K562 (cell line): ENCODE results near the gene ACADSB. TPM values are rescaled to one million over a fixed set of nuclear protein-coding genes. Genes with fewer than 3 reads are reported as not detected.

Experiments used
- ATAC-seq: fragments of 200-7000 bp; cut with Tn5 transposase; 3 replicates; pipeline ENCODE4 v1.9.1; 2020; ENCODE audit warnings: moderate library complexity
- BruUV-seq: library from RNA; stranded (reverse); fragments of 400-500 nt; replicated peaks from 2 replicates; lab custom pipeline; 2021; lab: Mats Ljungman, UMichigan
- CTCF ChIA-PET: fragments of 300-600 bp; formaldehyde crosslinking; extraction: SDS; loops from one replicate; lab custom pipeline; 2021; ENCODE audit warnings: low intra/inter-chr PET ratio; lab: Yijun Ruan, JAX
- POLR2A ChIA-PET: fragments of 300-600, 350-650 bp; sonication (Branson Sonifier 250); formaldehyde crosslinking; extraction: SDS; loops from one replicate; lab custom pipeline; 2021; ENCODE audit warnings: antibody characterized with exemption, inconsistent platforms; lab: Yijun Ruan, JAX
- DNase-seq, 4 experiments: peaks; one replicate each; pipeline versions ENCODE4 v3.0.0 to v3.0.0-alpha.2; 2011 to 2018; ENCODE audit warnings: low spot score in 3 of 4, mixed read lengths in 3 of 4; ENCODE audit errors: extremely low read depth in 1 of 4
- FAIRE-seq: peaks from 2 replicates; lab custom pipeline; 2011; peaks lifted over from hg19 to GRCh38; lab: Jason Lieb, UNC
- H2AFZ ChIP-seq: 2 replicates; pipeline ENCODE4 v1.6.0; 2011; ENCODE audit warnings: low read depth, low read length, control low read depth, inconsistent platforms
- H3K27ac ChIP-seq: fragments of 200-600 bp; 3 replicates; pipeline ENCODE4 v1.8.0; 2011; ENCODE audit warnings: low read depth, mild to moderate bottlenecking, control low read depth, inconsistent platforms, low read length, moderate library complexity, mixed read lengths; ENCODE audit errors: extremely low read depth
- H3K27me3 ChIP-seq, 2 experiments: fragments of 300-600 bp in 1 of 2; 2 replicates in 1 of 2; 3 replicates in 1 of 2; pipeline versions ENCODE4 v1.6.0 to v1.8.0; 2011; ENCODE audit warnings: inconsistent platforms in 2 of 2, low read length in 2 of 2, mild to moderate bottlenecking in 1 of 2, mixed read lengths in 1 of 2, moderate library complexity in 1 of 2; ENCODE audit not compliant: control insufficient read depth in 2 of 2, insufficient read depth in 2 of 2
- H3K36me3 ChIP-seq: fragments of 300-600 bp; 3 replicates; pipeline ENCODE4 v1.8.0; 2011; ENCODE audit warnings: mild to moderate bottlenecking, low read length, inconsistent platforms; ENCODE audit not compliant: control insufficient read depth, insufficient read depth
- H3K4me1 ChIP-seq, 2 experiments: fragments of 200-600 bp in 1 of 2; replicated peaks in 1 of 2; 2 replicates in 1 of 2; 3 replicates in 1 of 2; pipeline versions ENCODE4 v1.5.1 to v1.8.0; 2011; ENCODE audit warnings: inconsistent platforms in 2 of 2, low read length in 2 of 2, mild to moderate bottlenecking in 1 of 2, mixed read lengths in 1 of 2, moderate library complexity in 1 of 2; ENCODE audit not compliant: control insufficient read depth in 2 of 2, insufficient read depth in 2 of 2
- H3K4me2 ChIP-seq: 2 replicates; pipeline ENCODE4 v1.6.1; 2011; ENCODE audit warnings: low read length, control low read depth, inconsistent platforms, mixed read lengths; ENCODE audit not compliant: insufficient read depth
- H3K4me3 ChIP-seq: fragments of 200-600 bp; sonication (generic), shearing (Covaris generic); 2 replicates; pipeline ENCODE4 v1.5.1; 2016; ENCODE audit warnings: control low read depth, inconsistent platforms
- H3K79me2 ChIP-seq: fragments of 200-600 bp; 3 replicates; pipeline ENCODE4 v1.8.0; 2011; ENCODE audit warnings: low read length, inconsistent platforms; ENCODE audit not compliant: control insufficient read depth, insufficient read depth
- H3K9ac ChIP-seq, 2 experiments: 2 replicates each; pipeline versions ENCODE4 v1.6.0 to v1.6.1; 2011; ENCODE audit warnings: low read depth in 2 of 2, low read length in 2 of 2, control low read depth in 1 of 2, inconsistent platforms in 1 of 2, mild to moderate bottlenecking in 1 of 2, mixed read lengths in 1 of 2; ENCODE audit not compliant: insufficient read depth in 1 of 2
- H3K9me1 ChIP-seq: one replicate; pipeline ENCODE4 v1.6.0; 2011; ENCODE audit warnings: inconsistent platforms, mild to moderate bottlenecking, low read length, moderate library complexity; ENCODE audit not compliant: control insufficient read depth, insufficient read depth
- H3K9me3 ChIP-seq: replicated peaks from 2 replicates; pipeline ENCODE4 v1.5.1; 2011; ENCODE audit warnings: low read depth, low read length, inconsistent platforms; ENCODE audit not compliant: control insufficient read depth, insufficient read depth
- H4K20me1 ChIP-seq: replicated peaks from 2 replicates; pipeline ENCODE4 v1.6.1; 2011; ENCODE audit warnings: low read length, inconsistent platforms, mixed read lengths; ENCODE audit not compliant: control insufficient read depth, insufficient read depth
- CBX1 ChIP-seq: sonication (generic); IDR thresholded peaks from 2 replicates; pipeline ENCODE4 v1.6.1; 2016; ENCODE audit warnings: antibody characterized with exemption, low read depth, mild to moderate bottlenecking
- GTF2E2 ChIP-seq: fragments of 200-800 bp; sonication (Bioruptor generic); IDR thresholded peaks from 2 replicates; pipeline ENCODE4 v1.6.1; 2016; ENCODE audit warnings: missing genetic modification characterization, missing compliant biosample characterization
- HMG20A ChIP-seq: fragments of 450-650 bp; formaldehyde crosslinking; conservative IDR thresholded peaks from 2 replicates; pipeline ENCODE4 v1.4.0; 2020; ENCODE audit warnings: mild to moderate bottlenecking, mixed read lengths
- HMGN3 ChIP-seq: IDR thresholded peaks from 2 replicates; pipeline ENCODE4 v1.6.1; 2011; ENCODE audit warnings: borderline replicate concordance, low read depth, mild to moderate bottlenecking, mixed read lengths, low read length; ENCODE audit not compliant: insufficient read length; ENCODE audit errors: extremely low read depth
- HOMEZ ChIP-seq: fragments of 250-450 bp; sonication (Bioruptor Pico); IDR thresholded peaks from 2 replicates; pipeline ENCODE4 v1.4.0; 2020; ENCODE audit warnings: mild to moderate bottlenecking, moderate library complexity
- LEF1 ChIP-seq: fragments of 450-650 bp; IDR thresholded peaks from 2 replicates; pipeline ENCODE4 v1.6.1; 2016; ENCODE audit warnings: mild to moderate bottlenecking
- MTA2 ChIP-seq: fragments of 450-650 bp; IDR thresholded peaks from 2 replicates; pipeline ENCODE4 v1.6.1; 2016; ENCODE audit warnings: low read depth
- RB1 ChIP-seq: fragments of 450-650 bp; IDR thresholded peaks from 2 replicates; pipeline ENCODE4 v1.6.1; 2017; ENCODE audit warnings: low read depth, mild to moderate bottlenecking
- STAT6 ChIP-seq: sonication (generic); formaldehyde crosslinking; IDR thresholded peaks from 2 replicates; pipeline ENCODE4 v1.8.1; 2023; ENCODE audit warnings: mild to moderate bottlenecking, missing genetic modification reagents
- U2AF2 ChIP-seq: fragments of 200-400 bp; formaldehyde crosslinking; optimal IDR thresholded peaks from 2 replicates; pipeline ENCODE3; 2017; ENCODE audit warnings: low read depth, mild to moderate bottlenecking, low read length
- ZBTB49 ChIP-seq: sonication (generic); formaldehyde crosslinking; IDR thresholded peaks from 2 replicates; pipeline ENCODE4 v1.8.0; 2022; ENCODE audit warnings: missing genetic modification reagents, mild to moderate bottlenecking, borderline replicate concordance
- ZNF3 ChIP-seq: fragments of 250-450 bp; sonication (Bioruptor Pico); IDR thresholded peaks from 2 replicates; pipeline ENCODE4 v1.5.0; 2021; ENCODE audit warnings: mild to moderate bottlenecking, moderate library complexity
- ZNF76 ChIP-seq: fragments of 250-450 bp; sonication (Bioruptor Pico); IDR thresholded peaks from 2 replicates; pipeline ENCODE4 v1.4.0; 2020; ENCODE audit warnings: mild to moderate bottlenecking, moderate library complexity, borderline replicate concordance
- in situ Hi-C: fragments of 300-500 bp; cut with MboI; formaldehyde crosslinking; loops from 4 replicates; pipeline ENCODE4 v1.15.0; 2018; ENCODE audit warnings: inconsistent platforms, mixed read lengths
- intact Hi-C: fragments of 100-400 bp; cut with micrococcal nuclease; formaldehyde crosslinking; loops from 2 replicates; pipeline ENCODE4 v1.14.2; 2022
- polyA plus RNA-seq, 8 experiments: library from polyadenylated mRNA; depleted of rRNA in 4 of 8; stranded (reverse) in 5 of 8; unstranded in 3 of 8; fragments of >200 nt; fragmentation: Nextera tagmentation in 2 of 8; fragmentation: Illumina TruSeq in 1 of 8; extraction: Ambion mirVana in 2 of 8; extraction: Trizol in 1 of 8; gene quantifications; 2 replicates each; pipeline versions ENCODE4 v1.2.1 to v1.2.3, GENCODE V29; 2011 to 2014; ENCODE audit warnings: inconsistent platforms in 1 of 8, missing spikeins in 1 of 8
- total RNA-seq, 7 experiments: library from RNA; depleted of rRNA in 6 of 7; stranded (reverse); fragments of >200 nt in 6 of 7; fragmentation: Illumina TruSeq in 2 of 7; extraction: Trizol in 2 of 7; gene quantifications; 2 replicates each; pipeline versions ENCODE4 v1.2.1 to v1.2.3, GENCODE V29; 2011 to 2021; ENCODE audit warnings: low replicate concordance in 1 of 7
- TF ChIP-seq, protein P1 (sequence below): fragments of 250-450 bp; sonication (Bioruptor Pico); IDR thresholded peaks from 2 replicates; pipeline ENCODE4 v1.8.0; 2021; ENCODE audit warnings: moderate library complexity, mild to moderate bottlenecking, inconsistent platforms

The ACADSB gene
- total and polyA plus RNA-seq, 9 of the 15 experiments (the other 6 are each of a cell fraction or from before 2014, with no cell fraction given): 2.9 to 9.1 (median 5.8) TPM

DNA sequence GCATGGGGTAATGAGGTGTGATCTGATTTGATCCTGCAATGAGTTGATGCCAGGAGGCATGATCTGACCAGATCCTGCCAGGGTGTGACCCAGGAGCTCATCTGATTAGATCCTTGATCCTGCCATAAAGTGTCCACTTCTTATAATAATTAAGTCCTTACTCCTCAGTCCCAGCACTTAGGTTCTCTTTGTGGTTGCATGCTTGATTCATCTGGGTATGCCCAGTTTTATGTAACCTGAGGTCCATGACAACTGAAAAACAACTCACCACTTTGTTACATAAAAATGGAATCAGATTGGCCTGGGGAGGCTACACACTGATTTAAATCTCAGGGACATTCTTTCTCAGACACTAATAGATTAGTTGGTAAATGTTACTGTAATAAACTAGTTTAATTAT lies 19.1 kb downstream of the ACADSB start:
- no peak overlapping the region for H3K4me3 ChIP-seq
- FAIRE-seq (no peak), ATAC-seq (no peak), DNase-seq (no peak)
- H4K20me1 ChIP-seq: no peaks in the 10 kb centered on the region; the same call in 1 of the 2 replicates
- TF ChIP-seq MTA2 (no peak), HMGN3 (no peak), ZNF76 (CRISPR knock-in tag) (no peak), ZBTB49 (CRISPR knock-in tag) (no peak), GTF2E2 (tag) (no peak), U2AF2 (no peak), RB1 (no peak), STAT6 (CRISPR knock-in tag) (no peak), LEF1 (no peak), HOMEZ (CRISPR knock-in tag) (no peak), HMG20A (CRISPR knock-in tag) (no peak), ZNF3 (CRISPR knock-in tag) (no peak), CBX1 (no peak)
- TF ChIP-seq, protein P1, sequence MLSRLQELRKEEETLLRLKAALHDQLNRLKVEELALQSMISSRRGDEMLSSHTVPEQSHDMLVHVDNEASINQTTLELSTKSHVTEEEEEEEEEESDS (CRISPR knock-in tag): no peak
- no peaks in the 10 kb centered on the region for H3K9me1 ChIP-seq
- no peaks in the 10 kb centered on the region for H3K27me3 ChIP-seq
- no peaks in the 10 kb centered on the region for H3K36me3 ChIP-seq
- H3K27ac ChIP-seq: no peak overlapping the region
- H3K4me2 ChIP-seq: no peak overlapping the region
- no peaks in the 10 kb centered on the region for H3K9me3 ChIP-seq
- no TSS peak for BruUV-seq
- in situ Hi-C loops: loop anchor here (25.0 kb wide), 1 partner anchor 934 kb away; no protein-coding TSS in a partner anchor
- ChIA-PET POLR2A (no interaction called here), CTCF (interaction anchor here (0.6 kb wide), 1 partner anchor 87 kb away, joined by 3 read pairs; no protein-coding TSS in a partner anchor)
- no peak overlapping the region for H2AFZ ChIP-seq
- no peaks in the 10 kb centered on the region for H3K79me2 ChIP-seq
- no peak overlapping the region for H3K9ac ChIP-seq
- intact Hi-C loops: no loop called here
- no peaks in the 10 kb centered on the region; a peak in 1 of 5 replicates for H3K4me1 ChIP-seq
